Stimulated activated naive CD8-positive, alpha-beta T cell treated with anti-CD3 and anti-CD28 coated beads, Interleukin-15, Interleukin-2, amounts not matched to agents 100 ng/mL and 50 ng/mL, for 24 hours (primary cell): ENCODE results near the gene TMEM42.
"Not testable (repeated sequence)": the region's sequence is repeated elsewhere in the genome, so short reads cannot be mapped to it uniquely, and the experiment has no call there.

ENCODE experiments used
- H3K27ac Mint-ChIP-seq: one replicate; pipeline ENCODE4 v1.8.0; 2021; ENCODE audit warnings: mild to moderate bottlenecking, mixed read lengths
- H3K27me3 Mint-ChIP-seq: one replicate; pipeline ENCODE4 v1.8.0; 2021; ENCODE audit warnings: mixed read lengths
- H3K36me3 Mint-ChIP-seq: one replicate; pipeline ENCODE4 v1.8.0; 2021; ENCODE audit warnings: low read depth, mixed read lengths
- H3K4me1 Mint-ChIP-seq: one replicate; pipeline ENCODE4 v1.8.0; 2021; ENCODE audit warnings: low read depth, mixed read lengths
- H3K4me3 Mint-ChIP-seq: one replicate; pipeline ENCODE4 v1.8.0; 2021; ENCODE audit warnings: mild to moderate bottlenecking, mixed read lengths
- H3K9me3 Mint-ChIP-seq: one replicate; pipeline ENCODE4 v1.8.0; 2021; ENCODE audit warnings: mixed read lengths

TMEM42 gene

GRCh38 chr3:44861412-44862225 lies at the start of gene TMEM42:
TMEM42 (plus strand) TSS chr3:44861912; CDS start chr3:44861925, 13 bp downstream.
- Mint-ChIP-seq H3K27me3 (no peaks in the 10 kb centered on the region), H3K9me3 (no peaks in the 10 kb centered on the region), H3K4me1 (peaks cover 45% of the 10 kb centered on the region), H3K27ac (peak within 1 kb of the TSS; percentile 87), H3K36me3 (peaks cover 15% of the 10 kb centered on the region), H3K4me3 (peak within 1 kb of the TSS; percentile 86)

- Mint-ChIP-seq H3K36me3 (peaks cover 74% of the 10 kb centered on the region), H3K4me1 (no peaks in the 10 kb centered on the region), H3K9me3 (no peaks in the 10 kb centered on the region), H3K27ac (no peak overlapping the region), H3K27me3 (no peaks in the 10 kb centered on the region), H3K4me3 (no peak overlapping the region)
These were observed 47.0 kb upstream of the TMEM42 start for GRCh38 chr3:44814751-44815150.

GRCh38 chr3:44816334-44816733 lies 45.4 kb upstream of the TMEM42 start:
- H3K9me3 Mint-ChIP-seq, H3K4me3 Mint-ChIP-seq, H3K27me3 Mint-ChIP-seq, H3K4me1 Mint-ChIP-seq, H3K27ac Mint-ChIP-seq: not testable (repeated sequence)
- peaks cover 71% of the 10 kb centered on the region for H3K36me3 Mint-ChIP-seq

- H3K36me3 Mint-ChIP-seq, result peaks cover 78% of the 10 kb centered on the region
- H3K4me3 Mint-ChIP-seq, H3K27ac Mint-ChIP-seq, H3K27me3 Mint-ChIP-seq, H3K9me3 Mint-ChIP-seq, H3K4me1 Mint-ChIP-seq: not testable (repeated sequence)
These were observed 40.5 kb upstream of the TMEM42 start for GRCh38 chr3:44821206-44821605.

GRCh38 chr3:44825264-44825925 lies 36.3 kb upstream of the TMEM42 start:
- Mint-ChIP-seq H3K27me3 (no peaks in the 10 kb centered on the region), H3K36me3 (peaks cover 64% of the 10 kb centered on the region), H3K27ac (no peak overlapping the region)

GRCh38 chr3:44827196-44827595 lies 34.5 kb upstream of the TMEM42 start:
- no peaks in the 10 kb centered on the region for H3K4me1 Mint-ChIP-seq
- no peak overlapping the region for H3K4me3 Mint-ChIP-seq
- no peaks in the 10 kb centered on the region for H3K27me3 Mint-ChIP-seq
- H3K27ac Mint-ChIP-seq, result no peak overlapping the region
- peaks cover 4% of the 10 kb centered on the region for H3K9me3 Mint-ChIP-seq
- H3K36me3 Mint-ChIP-seq, result peaks cover 72% of the 10 kb centered on the region

More at GRCh38 chr3:44825264-44825925, 36.3 kb upstream of the TMEM42 start:
- H3K9me3 Mint-ChIP-seq, result peaks cover 4% of the 10 kb centered on the region
- no peak overlapping the region for H3K4me3 Mint-ChIP-seq
- H3K4me1 Mint-ChIP-seq, result no peaks in the 10 kb centered on the region

GRCh38 chr3:44831232-44831631 lies 30.5 kb upstream of the TMEM42 start:
- H3K4me3 Mint-ChIP-seq, result no peak overlapping the region
- H3K4me1 Mint-ChIP-seq, result no peaks in the 10 kb centered on the region
- H3K9me3 Mint-ChIP-seq, result peaks cover 5% of the 10 kb centered on the region
- no peaks in the 10 kb centered on the region for H3K27me3 Mint-ChIP-seq
- H3K36me3 Mint-ChIP-seq, result peaks cover 63% of the 10 kb centered on the region
- H3K27ac Mint-ChIP-seq, result no peak overlapping the region

- H3K9me3 Mint-ChIP-seq, result peaks cover 11% of the 10 kb centered on the region
- H3K4me1 Mint-ChIP-seq, result no peaks in the 10 kb centered on the region
- H3K36me3 Mint-ChIP-seq, result peaks cover 63% of the 10 kb centered on the region
- no peaks in the 10 kb centered on the region for H3K27me3 Mint-ChIP-seq
- no peak overlapping the region for H3K4me3 Mint-ChIP-seq
- no peak overlapping the region for H3K27ac Mint-ChIP-seq
These were observed 29.7 kb upstream of the TMEM42 start for GRCh38 chr3:44832032-44832431.

- Mint-ChIP-seq H3K27me3 (no peaks in the 10 kb centered on the region), H3K4me3 (no peak overlapping the region), H3K27ac (no peak overlapping the region), H3K36me3 (peaks cover 63% of the 10 kb centered on the region), H3K9me3 (peaks cover 11% of the 10 kb centered on the region), H3K4me1 (no peaks in the 10 kb centered on the region)
These were observed 28.7 kb upstream of the TMEM42 start for GRCh38 chr3:44832965-44833364.

- no peak overlapping the region for H3K27ac Mint-ChIP-seq
- H3K9me3 Mint-ChIP-seq, result peaks cover 11% of the 10 kb centered on the region
- H3K36me3 Mint-ChIP-seq, result peaks cover 66% of the 10 kb centered on the region
- no peaks in the 10 kb centered on the region for H3K27me3 Mint-ChIP-seq
- H3K4me3 Mint-ChIP-seq, result no peak overlapping the region
- H3K4me1 Mint-ChIP-seq, result no peaks in the 10 kb centered on the region
These were observed 28.3 kb upstream of the TMEM42 start for GRCh38 chr3:44833394-44833793.

GRCh38 chr3:44835684-44836083 lies 26.0 kb upstream of the TMEM42 start:
- H3K27ac Mint-ChIP-seq, result no peak overlapping the region
- H3K36me3 Mint-ChIP-seq, result peaks cover 73% of the 10 kb centered on the region
- peaks cover 11% of the 10 kb centered on the region for H3K9me3 Mint-ChIP-seq
- H3K27me3 Mint-ChIP-seq, result no peaks in the 10 kb centered on the region
- no peak overlapping the region for H3K4me3 Mint-ChIP-seq
- no peaks in the 10 kb centered on the region for H3K4me1 Mint-ChIP-seq

- Mint-ChIP-seq H3K36me3 (peaks cover 81% of the 10 kb centered on the region), H3K4me1 (no peaks in the 10 kb centered on the region), H3K27ac (no peak overlapping the region), H3K27me3 (no peaks in the 10 kb centered on the region), H3K4me3 (no peak overlapping the region), H3K9me3 (no peaks in the 10 kb centered on the region)
These were observed 19.3 kb upstream of the TMEM42 start for GRCh38 chr3:44842376-44842775.

- Mint-ChIP-seq H3K4me1 (no peaks in the 10 kb centered on the region), H3K27me3 (no peaks in the 10 kb centered on the region), H3K36me3 (peaks cover 61% of the 10 kb centered on the region), H3K9me3 (no peaks in the 10 kb centered on the region), H3K27ac (no peak overlapping the region), H3K4me3 (no peak overlapping the region)
These were observed 15.9 kb upstream of the TMEM42 start for GRCh38 chr3:44845528-44846520.

- no peaks in the 10 kb centered on the region for H3K9me3 Mint-ChIP-seq
- no peaks in the 10 kb centered on the region for H3K27me3 Mint-ChIP-seq
- no peak overlapping the region for H3K4me3 Mint-ChIP-seq
- peaks cover 64% of the 10 kb centered on the region for H3K36me3 Mint-ChIP-seq
- H3K27ac Mint-ChIP-seq, result no peak overlapping the region
- H3K4me1 Mint-ChIP-seq, result no peaks in the 10 kb centered on the region
These were observed 13.1 kb upstream of the TMEM42 start for GRCh38 chr3:44848634-44849033.

GRCh38 chr3:44856663-44857062 lies 5.0 kb upstream of the TMEM42 start:
- H3K4me1 Mint-ChIP-seq, H3K27me3 Mint-ChIP-seq, H3K27ac Mint-ChIP-seq, H3K4me3 Mint-ChIP-seq, H3K9me3 Mint-ChIP-seq: not testable (repeated sequence)
- H3K36me3 Mint-ChIP-seq, result peaks cover 22% of the 10 kb centered on the region
